GM19463 (cell line): Measurements from ENCODE around the gene LRRC36.

ENCODE experiments used
- ATAC-seq: cut with Tn5 transposase; IDR thresholded peaks from one replicate; pipeline ENCODE4 v1.9.1; 2021; ENCODE audit warnings: mild to moderate bottlenecking, moderate library complexity; ENCODE audit not compliant: unreplicated experiment

The LRRC36 gene

DNA sequence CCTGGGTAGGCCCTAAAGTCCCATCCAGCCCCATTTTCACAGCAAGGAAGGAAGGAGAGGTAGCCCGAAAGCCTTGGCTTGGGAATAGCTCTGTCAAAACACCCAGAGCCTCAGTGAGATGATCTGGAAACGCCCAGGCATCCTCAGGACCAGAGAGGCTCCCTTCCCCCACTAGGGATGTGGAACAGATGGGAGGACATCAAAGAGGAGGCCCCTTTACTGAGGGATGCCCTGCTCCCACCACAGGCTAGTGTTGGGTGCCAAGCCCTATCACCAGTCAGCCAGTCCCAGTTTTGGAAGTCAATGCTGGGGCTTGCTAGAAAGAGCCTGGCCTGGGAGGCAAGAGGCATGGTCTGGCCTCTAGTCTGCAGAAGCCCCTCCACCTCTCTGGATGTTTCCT, 62.0 kb downstream of the LRRC36 start:
- ATAC-seq = no peak

- no peak for ATAC-seq
Observed at GRCh38 chr16:67389911-67390815, 63.5 kb downstream of the LRRC36 start.

GRCh38 chr16:67390816-67391423, 64.3 kb downstream of the LRRC36 start:
- ATAC-seq = no peak

GRCh38 chr16:67391424-67392300, 65.0 kb downstream of the LRRC36 start:
- no peak for ATAC-seq

GRCh38 chr16:67392301-67393059, 65.9 kb downstream of the LRRC36 start:
- ATAC-seq = no peak

GRCh38 chr16:67393111-67393787, 66.6 kb downstream of the LRRC36 start, which contains the start of gene TPPP3:
Gene TPPP3 (minus strand): TSS chr16:67393498. CDS start chr16:67391111, 2,387 bp downstream.
- ATAC-seq = no peak

DNA sequence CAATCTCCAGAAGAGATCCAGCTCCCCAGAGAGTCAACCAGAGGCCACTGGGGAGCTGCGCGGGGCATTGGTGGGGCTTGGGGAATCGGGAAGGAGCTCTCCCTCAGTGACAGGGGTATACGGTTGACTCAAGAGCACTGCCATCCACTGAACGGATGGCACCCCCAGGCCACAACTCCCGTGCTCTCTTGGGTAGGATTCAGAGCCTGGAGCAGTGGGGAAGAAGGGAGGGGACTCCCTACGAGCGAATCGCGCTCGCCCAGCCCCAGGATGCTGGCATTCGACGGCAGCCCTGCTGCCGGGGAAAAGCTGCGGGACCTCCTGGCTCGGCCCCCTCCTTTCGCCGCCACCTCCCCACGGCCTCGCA, 67.2 kb downstream of the LRRC36 start:
- ATAC-seq = no peak

GRCh38 chr16:67394155-67395104, 67.8 kb downstream of the LRRC36 start:
- no peak for ATAC-seq

DNA sequence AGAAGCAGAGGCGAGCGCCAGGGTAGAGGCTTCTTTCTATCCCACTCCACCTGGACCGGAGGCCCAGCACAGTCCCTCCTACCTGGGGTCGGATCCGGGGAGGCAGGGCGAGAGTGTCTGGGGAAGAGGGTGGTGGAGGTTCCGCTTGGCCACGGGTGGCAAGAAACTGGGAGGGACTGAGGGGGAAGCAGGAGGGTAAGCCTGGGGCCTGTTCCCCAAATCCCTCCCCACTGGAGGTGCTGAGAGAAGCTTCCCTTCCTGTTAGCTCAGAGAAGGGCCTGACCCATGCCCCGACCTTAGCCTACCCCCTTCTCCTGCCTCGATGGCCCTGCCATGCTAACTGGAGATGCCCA, 68.5 kb downstream of the LRRC36 start:
- ATAC-seq = no peak

- no peak for ATAC-seq
Observed at GRCh38 chr16:67395458-67396158, 69.0 kb downstream of the LRRC36 start.

- no peak for ATAC-seq
Observed at GRCh38 chr16:67396159-67397035, 69.8 kb downstream of the LRRC36 start.

GRCh38 chr16:67397036-67397801, 70.6 kb downstream of the LRRC36 start:
- no peak for ATAC-seq

DNA sequence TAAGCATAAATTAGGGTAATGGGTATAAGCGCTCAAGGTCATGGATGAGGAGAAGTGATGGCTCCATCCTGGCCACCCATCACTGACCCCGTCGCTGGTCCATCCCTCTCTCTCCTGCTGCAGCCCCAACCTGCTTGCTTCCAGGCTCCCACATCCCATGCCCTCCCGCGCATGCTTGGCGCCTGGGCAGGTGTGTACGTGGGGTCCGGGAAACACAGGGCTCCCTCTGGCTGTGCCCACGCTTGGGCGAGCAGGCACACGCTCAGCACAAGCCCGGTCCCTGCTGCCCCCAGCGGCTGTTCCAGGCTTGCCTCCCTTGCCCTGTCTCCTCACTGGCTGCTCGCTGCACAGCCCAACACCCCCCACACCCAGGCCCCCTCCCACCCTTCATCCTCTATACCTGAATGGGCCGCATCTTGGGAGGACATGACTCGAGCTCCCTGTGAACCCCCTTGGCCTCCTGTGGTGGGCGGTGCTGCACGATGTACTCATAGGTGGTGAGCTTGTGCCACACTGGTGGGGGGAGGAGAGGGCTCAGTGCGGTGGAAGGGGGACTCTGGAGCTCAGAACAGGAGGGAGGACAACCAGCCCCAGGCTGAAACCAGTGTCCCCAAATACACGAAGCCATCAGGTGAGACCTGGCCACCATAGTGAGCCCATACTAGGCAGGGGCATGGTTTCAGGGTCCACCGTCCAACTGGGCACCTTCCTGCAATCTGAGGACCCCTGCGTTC, 71.4 kb downstream of the LRRC36 start:
- no peak for ATAC-seq

- no peak for ATAC-seq
Observed at GRCh38 chr16:67398546-67399217, 72.1 kb downstream of the LRRC36 start.

DNA sequence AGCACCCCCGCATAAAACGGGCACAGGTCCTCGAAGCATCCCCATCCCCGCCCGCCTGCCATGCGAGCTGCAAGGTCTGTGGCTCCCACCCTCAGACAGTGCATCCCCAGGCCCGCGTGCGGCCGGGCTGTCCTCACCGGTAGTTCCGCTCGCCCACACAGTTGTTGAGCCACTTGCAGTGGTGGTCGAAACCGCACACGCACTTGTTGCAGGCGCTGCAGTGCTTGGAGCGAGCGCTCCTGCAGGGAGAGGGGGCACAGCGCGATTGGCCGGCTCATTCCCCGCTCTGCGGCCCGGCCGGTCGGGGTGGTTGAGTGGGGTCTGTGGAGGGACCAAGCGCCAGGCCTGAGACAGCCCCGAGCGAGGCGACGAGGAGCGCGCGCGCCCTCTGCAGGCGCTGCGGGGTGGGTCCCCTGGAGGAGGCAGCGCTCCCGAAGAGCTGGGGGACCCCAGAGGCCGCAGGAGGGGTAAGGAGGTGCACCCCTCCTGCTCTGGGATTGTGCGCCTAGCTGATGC, 72.7 kb downstream of the LRRC36 start:
- no peak for ATAC-seq
